Central memory CD8-positive, alpha-beta T cell (primary cell): ENCODE results near the gene LRG1.
A peak's percentile ranks its signal among the peaks of the same experiment; 100 is the strongest.
"Not testable (repeated sequence)": the region's sequence is repeated elsewhere in the genome, so short reads cannot be mapped to it uniquely, and the experiment has no call there.

Experiments used
- ATAC-seq: fragments of 150-1000 bp; cut with Tn5 transposase; replicated peaks from 2 replicates; pipeline ENCODE4 v1.10.0; 2022; ENCODE audit warnings: mild to moderate bottlenecking, moderate FRiP score, moderate number of reproducible peaks; ENCODE audit not compliant: poor library complexity, severe bottlenecking; ENCODE audit errors: extremely low read depth
- DNase-seq, 2 donors: peaks; one replicate each; pipeline ENCODE4 v3.0.0; 2021; ENCODE audit warnings: low spot score in 2 of 2
- H3K27ac Mint-ChIP-seq: one replicate; pipeline ENCODE4 v1.8.0; 2022; ENCODE audit warnings: low read depth, mild to moderate bottlenecking, moderate library complexity, mixed read lengths
- H3K27me3 Mint-ChIP-seq: one replicate; pipeline ENCODE4 v1.8.0; 2022; ENCODE audit warnings: mixed read lengths
- H3K36me3 Mint-ChIP-seq: one replicate; pipeline ENCODE4 v1.8.0; 2022; ENCODE audit warnings: mild to moderate bottlenecking, moderate library complexity, mixed read lengths; ENCODE audit not compliant: insufficient read depth
- H3K4me1 Mint-ChIP-seq: one replicate; pipeline ENCODE4 v1.8.0; 2022; ENCODE audit warnings: mixed read lengths
- H3K4me3 Mint-ChIP-seq: one replicate; pipeline ENCODE4 v1.8.0; 2022; ENCODE audit warnings: mild to moderate bottlenecking, moderate library complexity, mixed read lengths
- H3K9me3 Mint-ChIP-seq: one replicate; pipeline ENCODE4 v1.8.0; 2022; ENCODE audit warnings: mixed read lengths

LRG1 gene

GRCh38 chr19:4568886-4569285 is 29.1 kb upstream of the LRG1 start:
- Mint-ChIP-seq H3K36me3 (peaks cover 5% of the 10 kb centered on the region), H3K27me3 (peaks cover 17% of the 10 kb centered on the region), H3K4me3 (no peak overlapping the region), H3K27ac (no peak overlapping the region), H3K9me3 (no peaks in the 10 kb centered on the region), H3K4me1 (no peaks in the 10 kb centered on the region)
- DNase-seq (no peak), ATAC-seq (no peak)

GRCh38 chr19:4567584-4568071 is 27.8 kb upstream of the LRG1 start:
- Mint-ChIP-seq H3K4me1 (no peaks in the 10 kb centered on the region), H3K4me3 (no peak overlapping the region), H3K27ac (no peak overlapping the region), H3K36me3 (peaks cover 5% of the 10 kb centered on the region), H3K27me3 (peaks cover 17% of the 10 kb centered on the region), H3K9me3 (no peaks in the 10 kb centered on the region)
- peak; percentile 38 to 50 for DNase-seq
- ATAC-seq: no peak

- DNase-seq (no peak), ATAC-seq (no peak)
- Mint-ChIP-seq H3K4me3 (no peak overlapping the region), H3K27ac (no peak overlapping the region), H3K9me3 (no peaks in the 10 kb centered on the region), H3K4me1 (no peaks in the 10 kb centered on the region), H3K36me3 (peaks cover 5% of the 10 kb centered on the region), H3K27me3 (peaks cover 17% of the 10 kb centered on the region)
These were observed 26.7 kb upstream of the LRG1 start for GRCh38 chr19:4566402-4567051.

GRCh38 chr19:4563562-4563961 is 23.7 kb upstream of the LRG1 start:
- not testable (repeated sequence) for H3K36me3 Mint-ChIP-seq, H3K4me3 Mint-ChIP-seq, H3K27ac Mint-ChIP-seq, H3K9me3 Mint-ChIP-seq, H3K4me1 Mint-ChIP-seq, DNase-seq, ATAC-seq
- H3K27me3 Mint-ChIP-seq: peaks cover 24% of the 10 kb centered on the region

GRCh38 chr19:4562085-4562484 is 22.2 kb upstream of the LRG1 start:
- peaks cover 13% of the 10 kb centered on the region for H3K27me3 Mint-ChIP-seq
- not testable (repeated sequence) for H3K27ac Mint-ChIP-seq, H3K36me3 Mint-ChIP-seq, H3K4me1 Mint-ChIP-seq, H3K9me3 Mint-ChIP-seq, DNase-seq, H3K4me3 Mint-ChIP-seq
- ATAC-seq: peak; percentile 24

- H3K4me1 Mint-ChIP-seq: no peaks in the 10 kb centered on the region
- H3K36me3 Mint-ChIP-seq: peaks cover 2% of the 10 kb centered on the region
- H3K9me3 Mint-ChIP-seq: no peaks in the 10 kb centered on the region
- no peak for DNase-seq
- no peak within 1 kb of the TSS for H3K27ac Mint-ChIP-seq
- ATAC-seq: no peak
- H3K27me3 Mint-ChIP-seq: peaks cover 8% of the 10 kb centered on the region
- no peak within 1 kb of the TSS for H3K4me3 Mint-ChIP-seq
These were observed 19.7 kb upstream of the LRG1 start, which contains the start of gene SEMA6B for GRCh38 chr19:4559569-4559968. TSS of gene SEMA6B (minus strand) at chr19:4559684. CDS start at chr19:4558457, 1,227 bp downstream.

GRCh38 chr19:4557971-4558941 is 18.4 kb upstream of the LRG1 start:
- Mint-ChIP-seq H3K36me3 (peaks cover 2% of the 10 kb centered on the region), H3K4me3 (no peak overlapping the region), H3K27me3 (peaks cover 8% of the 10 kb centered on the region), H3K27ac (no peak overlapping the region), H3K9me3 (no peaks in the 10 kb centered on the region), H3K4me1 (no peaks in the 10 kb centered on the region)
- DNase-seq (no peak), ATAC-seq (no peak)

- H3K4me1 Mint-ChIP-seq: no peaks in the 10 kb centered on the region
- H3K4me3 Mint-ChIP-seq: no peak overlapping the region
- H3K27ac Mint-ChIP-seq: no peak overlapping the region
- no peak for ATAC-seq
- no peaks in the 10 kb centered on the region for H3K9me3 Mint-ChIP-seq
- H3K27me3 Mint-ChIP-seq: peaks cover 11% of the 10 kb centered on the region
- no peak for DNase-seq
- peaks cover under 1% of the 10 kb centered on the region for H3K36me3 Mint-ChIP-seq
These were observed 17.5 kb upstream of the LRG1 start for GRCh38 chr19:4557144-4557970.

- Mint-ChIP-seq H3K4me1 (no peaks in the 10 kb centered on the region), H3K36me3 (no peaks in the 10 kb centered on the region), H3K27ac (no peak overlapping the region), H3K27me3 (peaks cover 18% of the 10 kb centered on the region), H3K9me3 (no peaks in the 10 kb centered on the region), H3K4me3 (no peak overlapping the region)
- DNase-seq (no peak), ATAC-seq (no peak)
These were observed 16.8 kb upstream of the LRG1 start for GRCh38 chr19:4556597-4557127.

- no peak overlapping the region for H3K4me3 Mint-ChIP-seq
- H3K4me1 Mint-ChIP-seq: no peaks in the 10 kb centered on the region
- no peaks in the 10 kb centered on the region for H3K36me3 Mint-ChIP-seq
- peaks cover 21% of the 10 kb centered on the region for H3K27me3 Mint-ChIP-seq
- no peak for DNase-seq
- no peak for ATAC-seq
- H3K27ac Mint-ChIP-seq: no peak overlapping the region
- H3K9me3 Mint-ChIP-seq: no peaks in the 10 kb centered on the region
These were observed 16.1 kb upstream of the LRG1 start for GRCh38 chr19:4555657-4556561.

- no peak for DNase-seq
- ATAC-seq: no peak
- Mint-ChIP-seq H3K27me3 (peaks cover 20% of the 10 kb centered on the region), H3K4me1 (no peaks in the 10 kb centered on the region), H3K36me3 (no peaks in the 10 kb centered on the region), H3K4me3 (no peak overlapping the region), H3K9me3 (no peaks in the 10 kb centered on the region), H3K27ac (no peak overlapping the region)
These were observed 14.9 kb upstream of the LRG1 start for GRCh38 chr19:4554717-4555116.
